Mucosa of stomach (tissue), 1 donor: Measurements from ENCODE around the gene MAPK8IP1.
A peak's percentile ranks its signal among the peaks of the same experiment; 100 is the strongest.

Experiments used
- H3K27me3 ChIP-seq: one replicate; pipeline ENCODE4 v1.7.0; 2013; ENCODE audit warnings: mild to moderate bottlenecking, low read length; ENCODE audit not compliant: control insufficient read depth, insufficient read depth
- H3K36me3 ChIP-seq: one replicate; pipeline ENCODE4 v1.7.0; 2013; ENCODE audit warnings: low read length; ENCODE audit not compliant: control insufficient read depth, insufficient read depth
- H3K4me1 ChIP-seq: one replicate; pipeline ENCODE4 v1.7.0; 2013; ENCODE audit warnings: mild to moderate bottlenecking, low read length; ENCODE audit not compliant: control insufficient read depth, insufficient read depth
- H3K4me3 ChIP-seq: one replicate; pipeline ENCODE4 v1.7.0; 2013; ENCODE audit warnings: low read length
- H3K9ac ChIP-seq: one replicate; pipeline ENCODE4 v1.7.0; 2013; ENCODE audit warnings: mild to moderate bottlenecking, low read length, moderate library complexity
- H3K9me3 ChIP-seq: one replicate; pipeline ENCODE4 v1.7.0; 2013; ENCODE audit warnings: mild to moderate bottlenecking, low read length, moderate library complexity; ENCODE audit not compliant: control insufficient read depth
- donor health status: Pancreatic carcinoma.

MAPK8IP1 gene

DNA sequence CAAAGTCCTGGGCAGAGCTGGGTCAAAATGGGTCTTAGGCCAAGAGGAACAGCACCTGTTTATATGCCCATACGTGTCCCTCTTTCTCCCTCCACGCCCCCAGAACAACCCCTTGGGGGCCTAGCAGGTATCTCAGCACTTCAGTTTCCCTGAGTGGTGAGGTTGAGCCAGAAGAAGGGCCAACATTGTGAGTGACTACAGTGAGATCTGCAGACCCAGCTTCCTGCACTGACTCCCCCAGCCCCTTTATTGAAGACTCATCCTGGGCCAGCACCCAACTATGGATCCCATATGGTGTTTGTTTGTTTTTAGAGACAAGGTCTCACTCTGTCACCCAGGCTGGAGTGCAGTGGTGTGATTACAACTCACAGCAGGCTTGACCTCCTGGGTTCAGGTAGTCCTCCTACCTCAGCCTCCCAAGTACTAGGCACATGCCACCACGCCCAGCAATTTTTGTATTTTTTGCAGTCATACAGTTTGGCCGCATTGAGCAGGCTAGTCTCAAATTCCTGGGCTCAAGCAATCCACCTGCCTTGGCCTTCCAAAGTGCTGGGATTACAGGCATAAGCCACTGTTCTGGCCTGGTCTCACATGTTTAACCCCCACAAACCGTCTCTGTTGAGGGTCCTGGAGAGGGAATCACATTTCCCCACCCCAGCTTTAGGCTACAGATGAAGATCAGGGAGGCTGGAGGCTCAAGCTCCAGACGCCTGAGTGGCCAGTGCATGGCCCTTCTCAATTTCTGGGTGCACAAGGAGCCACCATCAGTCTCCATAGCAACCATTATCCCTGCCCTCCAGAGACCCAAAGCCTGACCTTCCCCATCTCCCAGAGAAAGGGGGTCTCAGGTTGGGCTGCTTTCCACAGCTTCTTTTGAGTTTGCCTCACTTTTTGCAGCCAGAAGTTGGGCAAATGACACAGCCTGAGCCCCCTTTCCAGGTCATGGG, 35.4 kb downstream of the MAPK8IP1 start:
- Histone ChIP-seq H3K9ac (peak overlapping the region; percentile 31), H3K9me3 (no peaks in the 10 kb centered on the region), H3K27me3 (peaks cover 23% of the 10 kb centered on the region), H3K36me3 (no peaks in the 10 kb centered on the region), H3K4me3 (no peak overlapping the region), H3K4me1 (peaks cover 6% of the 10 kb centered on the region)

- Histone ChIP-seq H3K4me1 (peaks cover 6% of the 10 kb centered on the region), H3K27me3 (peaks cover 23% of the 10 kb centered on the region), H3K4me3 (peak overlapping the region; percentile 25), H3K9me3 (no peaks in the 10 kb centered on the region), H3K36me3 (no peaks in the 10 kb centered on the region), H3K9ac (peak overlapping the region; percentile 31)
Observed at GRCh38 chr11:45921561-45922424, 36.3 kb downstream of the MAPK8IP1 start.

GRCh38 chr11:45922425-45923082, 37.1 kb downstream of the MAPK8IP1 start, which contains the start of gene LARGE2:
TSS of gene LARGE2 (plus strand) at chr11:45922656. CDS start at chr11:45922883, 227 bp downstream.
- Histone ChIP-seq H3K9me3 (no peaks in the 10 kb centered on the region), H3K9ac (peak within 1 kb of the TSS; percentile 31), H3K4me1 (peaks cover 6% of the 10 kb centered on the region), H3K27me3 (peaks cover 23% of the 10 kb centered on the region), H3K36me3 (no peaks in the 10 kb centered on the region), H3K4me3 (peak within 1 kb of the TSS; percentile 25)

DNA sequence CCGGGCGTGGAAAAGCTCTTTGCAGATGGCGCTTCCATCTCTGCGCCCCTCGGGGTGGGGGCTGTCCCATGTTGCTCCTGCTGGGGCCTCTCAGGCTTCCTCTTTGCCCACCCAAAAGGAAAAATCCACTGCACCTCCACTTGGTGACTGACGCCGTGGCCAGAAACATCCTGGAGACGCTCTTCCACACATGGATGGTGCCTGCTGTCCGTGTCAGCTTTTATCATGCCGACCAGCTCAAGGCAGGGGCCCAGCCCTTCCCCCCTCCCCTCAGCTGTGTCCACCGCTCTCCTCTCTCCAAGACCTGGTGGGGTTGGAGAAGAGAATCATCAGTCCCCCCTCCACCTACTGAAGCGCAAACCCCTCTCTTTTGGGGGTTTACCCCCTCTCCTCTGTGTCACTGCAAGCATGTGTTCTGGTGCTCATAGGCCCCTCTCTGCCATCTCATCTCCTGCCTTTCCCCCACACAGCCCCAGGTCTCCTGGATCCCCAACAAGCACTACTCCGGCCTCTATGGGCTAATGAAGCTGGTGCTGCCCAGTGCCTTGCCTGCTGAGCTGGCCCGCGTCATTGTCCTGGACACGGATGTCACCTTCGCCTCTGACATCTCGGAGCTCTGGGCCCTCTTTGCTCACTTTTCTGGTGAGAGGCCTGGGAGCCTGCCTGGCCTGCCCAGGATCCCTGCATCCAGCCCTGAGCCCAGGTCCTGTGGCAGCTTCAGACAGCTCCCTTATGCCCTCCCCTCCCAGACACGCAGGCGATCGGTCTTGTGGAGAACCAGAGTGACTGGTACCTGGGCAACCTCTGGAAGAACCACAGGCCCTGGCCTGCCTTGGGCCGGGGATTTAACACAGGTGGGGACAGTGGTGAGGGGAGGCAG, 38.8 kb downstream of the MAPK8IP1 start:
- no peak overlapping the region for H3K4me3 ChIP-seq
- H3K9ac ChIP-seq: no peak overlapping the region
- H3K9me3 ChIP-seq: no peaks in the 10 kb centered on the region
- H3K27me3 ChIP-seq: peaks cover 23% of the 10 kb centered on the region
- no peaks in the 10 kb centered on the region for H3K36me3 ChIP-seq
- H3K4me1 ChIP-seq: peaks cover 6% of the 10 kb centered on the region

DNA sequence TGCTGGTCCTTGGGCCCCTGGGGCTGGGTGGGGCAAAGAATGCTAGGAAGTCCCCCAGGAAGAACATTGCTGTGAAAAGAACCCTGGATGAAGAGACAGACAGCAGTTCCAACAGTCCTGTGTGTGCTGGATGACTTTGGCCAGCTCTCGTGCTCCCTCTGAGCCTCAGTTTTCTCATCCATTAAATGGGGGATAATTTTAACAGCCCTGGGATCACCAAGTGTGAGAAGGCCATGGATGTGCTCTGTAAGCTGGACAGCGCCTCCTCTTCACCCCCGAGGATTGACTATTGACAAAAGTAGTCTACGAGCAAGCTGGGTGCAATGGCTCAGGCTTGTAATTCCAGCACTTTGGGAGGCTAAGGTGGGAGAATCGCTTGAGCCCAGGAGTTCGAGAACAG, 39.5 kb downstream of the MAPK8IP1 start:
- peaks cover 23% of the 10 kb centered on the region for H3K27me3 ChIP-seq
- H3K9me3 ChIP-seq: no peaks in the 10 kb centered on the region
- peaks cover 10% of the 10 kb centered on the region for H3K4me1 ChIP-seq
- H3K9ac ChIP-seq: no peak overlapping the region
- no peaks in the 10 kb centered on the region for H3K36me3 ChIP-seq
- H3K4me3 ChIP-seq: no peak overlapping the region

DNA sequence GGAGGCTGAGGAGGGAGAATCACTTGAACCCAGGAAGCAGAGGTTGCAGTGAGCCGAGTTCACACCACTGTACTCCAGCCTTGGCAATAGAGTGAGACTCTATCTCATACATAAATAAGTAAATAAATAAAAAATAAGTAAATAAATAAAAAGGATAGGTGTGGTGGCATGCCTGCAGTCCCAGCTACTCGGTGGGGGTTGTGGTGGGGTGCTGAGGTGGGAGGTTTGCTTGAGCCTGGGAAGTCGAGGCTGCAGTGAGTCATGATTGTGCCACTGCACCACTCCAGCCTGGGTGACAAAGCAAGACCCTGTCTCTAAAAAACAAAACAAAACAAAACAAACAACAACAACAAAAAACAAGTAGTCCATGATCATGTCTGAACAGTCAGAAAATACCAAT, 40.1 kb downstream of the MAPK8IP1 start:
- H3K9me3 ChIP-seq: no peaks in the 10 kb centered on the region
- peaks cover 23% of the 10 kb centered on the region for H3K27me3 ChIP-seq

DNA sequence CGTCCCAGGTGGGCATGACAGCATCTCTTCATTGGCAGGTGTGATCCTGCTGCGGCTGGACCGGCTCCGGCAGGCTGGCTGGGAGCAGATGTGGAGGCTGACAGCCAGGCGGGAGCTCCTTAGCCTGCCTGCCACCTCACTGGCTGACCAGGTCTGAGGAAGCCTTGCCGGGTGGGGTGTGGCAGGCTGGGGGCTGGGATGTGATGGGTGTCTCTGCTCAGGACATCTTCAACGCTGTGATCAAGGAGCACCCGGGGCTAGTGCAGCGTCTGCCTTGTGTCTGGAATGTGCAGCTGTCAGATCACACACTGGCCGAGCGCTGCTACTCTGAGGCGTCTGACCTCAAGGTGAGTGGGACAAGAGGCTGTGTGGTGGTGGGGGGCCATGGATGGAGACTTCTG, 40.5 kb downstream of the MAPK8IP1 start:
- Histone ChIP-seq H3K9me3 (no peaks in the 10 kb centered on the region), H3K9ac (no peak overlapping the region), H3K4me3 (no peak overlapping the region), H3K4me1 (peaks cover 17% of the 10 kb centered on the region), H3K36me3 (no peaks in the 10 kb centered on the region), H3K27me3 (peaks cover 23% of the 10 kb centered on the region)

More for the DNA sequence above, 40.1 kb downstream of the MAPK8IP1 start:
- no peaks in the 10 kb centered on the region for H3K36me3 ChIP-seq
- no peak overlapping the region for H3K9ac ChIP-seq
- H3K4me1 ChIP-seq: peaks cover 16% of the 10 kb centered on the region
- no peak overlapping the region for H3K4me3 ChIP-seq

GRCh38 chr11:45926536-45927331, 41.3 kb downstream of the MAPK8IP1 start:
- peaks cover 13% of the 10 kb centered on the region for H3K4me1 ChIP-seq
- no peaks in the 10 kb centered on the region for H3K36me3 ChIP-seq
- no peaks in the 10 kb centered on the region for H3K9me3 ChIP-seq

GRCh38 chr11:45927332-45927683, 41.9 kb downstream of the MAPK8IP1 start:
- no peak overlapping the region for H3K4me3 ChIP-seq
- H3K9me3 ChIP-seq: no peaks in the 10 kb centered on the region
- H3K36me3 ChIP-seq: no peaks in the 10 kb centered on the region
- H3K9ac ChIP-seq: no peak overlapping the region
- H3K4me1 ChIP-seq: peaks cover 11% of the 10 kb centered on the region
- H3K27me3 ChIP-seq: peaks cover 12% of the 10 kb centered on the region

More at GRCh38 chr11:45926536-45927331, 41.3 kb downstream of the MAPK8IP1 start:
- no peak overlapping the region for H3K9ac ChIP-seq
- H3K4me3 ChIP-seq: no peak overlapping the region
- peaks cover 18% of the 10 kb centered on the region for H3K27me3 ChIP-seq

DNA sequence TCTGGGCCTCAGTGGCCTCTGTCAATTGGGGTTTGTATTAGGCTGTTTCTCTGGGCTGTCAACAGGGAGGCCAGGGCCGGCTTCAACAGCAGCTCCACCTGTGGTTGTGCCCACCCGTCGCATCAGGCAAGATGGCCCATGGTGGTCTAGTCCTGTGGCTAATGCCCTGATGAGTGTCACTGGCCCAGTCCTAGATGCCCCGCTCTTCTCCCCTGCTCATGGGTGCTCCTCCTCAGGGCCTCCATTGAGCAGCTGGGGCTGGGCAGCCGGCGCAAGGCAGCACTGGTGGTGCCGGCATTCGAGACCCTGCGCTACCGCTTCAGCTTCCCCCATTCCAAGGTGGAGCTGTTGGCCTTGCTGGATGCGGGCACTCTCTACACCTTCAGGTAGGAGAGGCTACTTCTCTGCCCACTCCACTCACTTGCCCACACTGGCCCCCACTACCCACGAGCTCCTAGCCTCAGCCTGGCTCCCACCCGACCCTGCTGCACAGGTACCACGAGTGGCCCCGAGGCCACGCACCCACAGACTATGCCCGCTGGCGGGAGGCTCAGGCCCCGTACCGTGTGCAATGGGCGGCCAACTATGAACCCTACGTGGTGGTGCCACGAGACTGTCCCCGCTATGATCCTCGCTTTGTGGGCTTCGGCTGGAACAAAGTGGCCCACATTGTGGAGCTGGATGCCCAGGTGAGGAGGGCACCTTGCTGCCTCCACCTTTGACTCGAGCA, 42.4 kb downstream of the MAPK8IP1 start:
- peaks cover 7% of the 10 kb centered on the region for H3K27me3 ChIP-seq
- no peaks in the 10 kb centered on the region for H3K36me3 ChIP-seq
- H3K4me3 ChIP-seq: no peak overlapping the region
- peaks cover 11% of the 10 kb centered on the region for H3K4me1 ChIP-seq
- H3K9ac ChIP-seq: no peak overlapping the region
- no peaks in the 10 kb centered on the region for H3K9me3 ChIP-seq
